Trophoblast cell (in vitro differentiated cells and primary cell): ENCODE data around the gene PACSIN3.
A peak's percentile ranks its signal among the peaks of the same experiment; 100 is the strongest.

ENCODE experiments used
- DNase-seq, 2 donors: peaks; one replicate each; pipeline ENCODE4 v3.0.0-alpha.2; 2016
- H2AFZ ChIP-seq: 2 replicates; pipeline ENCODE4 v1.6.1; 2013; ENCODE audit warnings: low read length, moderate library complexity, mild to moderate bottlenecking; ENCODE audit not compliant: insufficient read depth, poor library complexity
- H2AK5ac ChIP-seq: 2 replicates; pipeline ENCODE4 v1.6.1; 2013; ENCODE audit warnings: mild to moderate bottlenecking, low read length
- H2BK120ac ChIP-seq: 2 replicates; pipeline ENCODE4 v1.6.1; 2013; ENCODE audit warnings: low read length, mild to moderate bottlenecking, moderate library complexity; ENCODE audit not compliant: insufficient read depth, poor library complexity
- H2BK12ac ChIP-seq: 2 replicates; pipeline ENCODE4 v1.6.1; 2013; ENCODE audit warnings: mild to moderate bottlenecking, low read length, moderate library complexity
- H2BK5ac ChIP-seq: 2 replicates; pipeline ENCODE4 v1.6.1; 2013; ENCODE audit warnings: low read length, low read depth, moderate library complexity, mild to moderate bottlenecking; ENCODE audit not compliant: poor library complexity
- H3K14ac ChIP-seq: 2 replicates; pipeline ENCODE4 v1.6.1; 2013; ENCODE audit warnings: mild to moderate bottlenecking, low read length
- H3K18ac ChIP-seq: 2 replicates; pipeline ENCODE4 v1.6.1; 2013; ENCODE audit warnings: mild to moderate bottlenecking, low read length
- H3K23ac ChIP-seq: 2 replicates; pipeline ENCODE4 v1.6.1; 2013; ENCODE audit warnings: low read length
- H3K27ac ChIP-seq: 2 replicates; pipeline ENCODE4 v1.5.1; 2013; ENCODE audit warnings: low read depth, mild to moderate bottlenecking, inconsistent platforms, low read length, moderate library complexity
- H3K27me3 ChIP-seq: 2 replicates; pipeline ENCODE4 v1.6.1; 2013; ENCODE audit warnings: inconsistent platforms, mild to moderate bottlenecking, low read length, moderate library complexity; ENCODE audit not compliant: insufficient read depth
- H3K36me3 ChIP-seq, 2 experiments: 1 replicate in 1 of 2; 2 replicates in 1 of 2; pipeline ENCODE4 v1.6.1; 2013; ENCODE audit warnings: low read length in 2 of 2, mild to moderate bottlenecking in 2 of 2, moderate library complexity in 1 of 2; ENCODE audit not compliant: insufficient read depth in 2 of 2, control insufficient read depth in 1 of 2
- H3K4ac ChIP-seq: 2 replicates; pipeline ENCODE4 v1.6.1; 2013; ENCODE audit warnings: low read depth, mild to moderate bottlenecking, low read length, moderate library complexity
- H3K4me1 ChIP-seq, 2 experiments: 1 replicate in 1 of 2; 2 replicates in 1 of 2; pipeline ENCODE4 v1.6.1; 2013; ENCODE audit warnings: low read length in 2 of 2, mild to moderate bottlenecking in 2 of 2, moderate library complexity in 1 of 2; ENCODE audit not compliant: insufficient read depth in 2 of 2, control insufficient read depth in 1 of 2
- H3K4me2 ChIP-seq: 2 replicates; pipeline ENCODE4 v1.6.1; 2013; ENCODE audit warnings: inconsistent platforms, mild to moderate bottlenecking, low read length, moderate library complexity
- H3K4me3 ChIP-seq: 2 replicates; pipeline ENCODE4 v1.5.1; 2013; ENCODE audit warnings: mild to moderate bottlenecking, low read depth, low read length, inconsistent platforms
- H3K79me1 ChIP-seq: one replicate; pipeline ENCODE4 v1.6.1; 2013; ENCODE audit warnings: low read length
- H3K79me2 ChIP-seq: 2 replicates; pipeline ENCODE4 v1.6.1; 2013; ENCODE audit warnings: low read length, mild to moderate bottlenecking; ENCODE audit not compliant: control insufficient read depth, insufficient read depth, poor library complexity
- H3K9ac ChIP-seq: 2 replicates; pipeline ENCODE4 v1.6.1; 2013; ENCODE audit warnings: mild to moderate bottlenecking, low read length
- H3K9me3 ChIP-seq: 2 replicates; pipeline ENCODE4 v1.6.1; 2013; ENCODE audit warnings: low read depth, mild to moderate bottlenecking, control low read depth, inconsistent platforms, low read length; ENCODE audit not compliant: insufficient read depth
- H4K12ac ChIP-seq: 2 replicates; pipeline ENCODE4 v1.6.1; 2013; ENCODE audit warnings: low read depth, mild to moderate bottlenecking, low read length, moderate library complexity
- H4K8ac ChIP-seq: 2 replicates; pipeline ENCODE4 v1.6.1; 2013; ENCODE audit warnings: low read depth, mild to moderate bottlenecking, low read length, moderate library complexity
- H4K91ac ChIP-seq: one replicate; pipeline ENCODE4 v1.6.1; 2013; ENCODE audit warnings: low read depth, mild to moderate bottlenecking, low read length, moderate library complexity
- WGBS: extraction: QIAGEN DNeasy Blood & Tissue Kit; methylation state at CpG from one replicate; pipeline ENCODE4 v1.1.7; 2013; ENCODE audit warnings: missing lambda C conversion rate; ENCODE audit not compliant: insufficient read length, insufficient coverage; ENCODE audit errors: extremely low coverage; 5-methylcytosine and 5-hydroxymethylcytosine counted together

The PACSIN3 gene

GRCh38 chr11:47156333-47156732 is 29.9 kb downstream of the PACSIN3 start:
- Histone ChIP-seq H2AFZ (no peak overlapping the region), H3K23ac (no peak overlapping the region), H3K4me1 (no peaks in the 10 kb centered on the region), H2BK5ac (no peak overlapping the region), H3K9ac (no peak overlapping the region), H3K9me3 (no peaks in the 10 kb centered on the region), H2BK120ac (no peak overlapping the region), H3K79me1 (no peaks in the 10 kb centered on the region), H3K4ac (no peak overlapping the region), H3K27me3 (no peaks in the 10 kb centered on the region), H3K36me3 (peaks cover 0 to 14% of the 10 kb centered on the region in 2 experiments), H2AK5ac (no peak overlapping the region), H3K18ac (no peak overlapping the region), H3K4me3 (no peak overlapping the region), H4K91ac (no peak overlapping the region), H4K8ac (no peak overlapping the region), H3K4me2 (no peak overlapping the region), H2BK12ac (no peak overlapping the region), H4K12ac (no peak overlapping the region), H3K14ac (no peak overlapping the region), H3K79me2 (no peaks in the 10 kb centered on the region), H3K27ac (no peak overlapping the region)
- no CpG with 5 or more reads among the region's 6 CpGs for WGBS
- peak in 1 of 2 donors; percentile 25 for DNase-seq

- Histone ChIP-seq H2AK5ac (no peak overlapping the region), H3K9ac (no peak overlapping the region), H3K36me3 (peaks cover 0 to 14% of the 10 kb centered on the region in 2 experiments), H3K14ac (no peak overlapping the region), H3K79me2 (no peaks in the 10 kb centered on the region), H3K4me2 (no peak overlapping the region), H3K27ac (no peak overlapping the region), H3K23ac (no peak overlapping the region), H2BK5ac (no peak overlapping the region), H2BK120ac (no peak overlapping the region), H4K8ac (no peak overlapping the region), H3K4me1 (no peaks in the 10 kb centered on the region), H2AFZ (no peak overlapping the region), H3K79me1 (no peaks in the 10 kb centered on the region), H2BK12ac (no peak overlapping the region), H3K4ac (no peak overlapping the region), H4K12ac (no peak overlapping the region), H3K4me3 (no peak overlapping the region), H3K27me3 (no peaks in the 10 kb centered on the region), H3K18ac (no peak overlapping the region), H4K91ac (no peak overlapping the region), H3K9me3 (no peaks in the 10 kb centered on the region)
- DNase-seq = no peak
- no CpG with 5 or more reads among the region's 4 CpGs for WGBS
Observed at GRCh38 chr11:47155879-47156278, 30.4 kb downstream of the PACSIN3 start.

GRCh38 chr11:47154616-47155570 is 31.3 kb downstream of the PACSIN3 start:
- Histone ChIP-seq H4K8ac (no peak overlapping the region), H2BK5ac (no peak overlapping the region), H3K4me3 (no peak overlapping the region), H3K23ac (no peak overlapping the region), H4K12ac (no peak overlapping the region), H3K4me1 (no peaks in the 10 kb centered on the region), H2BK120ac (no peak overlapping the region), H3K27me3 (no peaks in the 10 kb centered on the region), H3K36me3 (peaks cover 0 to 14% of the 10 kb centered on the region in 2 experiments), H3K79me2 (no peaks in the 10 kb centered on the region), H2AFZ (no peak overlapping the region), H2AK5ac (no peak overlapping the region), H3K27ac (no peak overlapping the region), H3K4ac (no peak overlapping the region), H3K9ac (no peak overlapping the region), H3K9me3 (no peaks in the 10 kb centered on the region), H4K91ac (no peak overlapping the region), H3K4me2 (no peak overlapping the region), H3K79me1 (no peaks in the 10 kb centered on the region), H2BK12ac (no peak overlapping the region), H3K18ac (no peak overlapping the region), H3K14ac (no peak overlapping the region)
- no peak for DNase-seq
- 78% methylated on average over 1 of the region's 18 CpGs for WGBS

DNA sequence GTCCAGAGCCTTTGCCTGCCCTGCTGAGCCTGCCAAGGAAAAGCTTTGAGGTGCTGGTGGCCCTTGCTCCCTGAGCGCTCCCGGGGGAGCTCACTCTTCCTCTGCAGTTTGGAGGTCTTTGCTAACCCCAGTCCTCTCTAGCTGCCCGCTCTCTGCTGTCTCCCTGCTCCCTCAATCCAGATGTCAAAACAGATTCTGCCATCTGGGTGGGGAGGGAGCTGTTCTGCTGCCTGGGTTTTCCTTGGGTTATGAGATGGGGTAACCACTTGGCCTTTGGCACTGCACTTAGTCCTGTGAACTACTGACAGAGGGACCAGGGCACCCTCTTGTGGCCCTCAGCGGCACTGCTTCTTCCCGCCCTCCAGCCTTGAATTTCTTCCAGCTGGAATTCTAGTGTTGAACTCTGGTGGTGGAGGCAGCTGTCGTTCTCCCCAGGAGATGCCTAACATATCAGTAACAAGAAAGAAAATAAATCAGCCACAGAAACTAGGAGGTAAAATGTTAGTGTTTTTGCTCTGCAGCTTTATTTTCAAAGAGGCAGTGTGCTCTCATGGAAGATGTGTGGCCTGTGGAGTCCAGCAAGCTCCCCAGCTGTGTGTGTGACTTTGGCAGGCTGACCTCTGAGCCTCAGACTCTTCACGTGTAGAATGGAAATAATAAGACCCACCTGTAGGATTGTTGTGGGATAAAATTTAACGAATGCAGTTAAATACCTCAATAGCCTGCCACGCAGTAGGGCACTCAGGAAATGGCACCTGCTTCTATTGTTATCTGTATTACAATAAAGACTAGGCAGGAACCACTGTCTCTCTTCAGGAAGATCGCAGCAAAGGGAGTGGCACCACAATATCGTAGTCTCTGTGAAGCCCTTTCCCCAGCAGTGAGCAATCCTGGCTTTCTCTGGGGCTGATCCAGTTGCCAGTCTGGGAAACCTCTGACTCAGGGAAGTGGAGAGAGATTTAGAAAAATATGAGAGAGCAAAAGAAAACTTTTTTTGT is 33.0 kb downstream of the PACSIN3 start:
- H3K9me3 ChIP-seq = no peaks in the 10 kb centered on the region
- no peaks in the 10 kb centered on the region for H3K27me3 ChIP-seq
- no peak overlapping the region for H3K4ac ChIP-seq
- no peak overlapping the region for H3K18ac ChIP-seq
- H2BK12ac ChIP-seq = no peak overlapping the region
- no peak overlapping the region for H3K9ac ChIP-seq
- no peak overlapping the region for H3K23ac ChIP-seq
- H3K27ac ChIP-seq = no peak overlapping the region
- peak overlapping the region; percentile 43 for H4K12ac ChIP-seq
- H2AK5ac ChIP-seq = no peak overlapping the region
- no peaks in the 10 kb centered on the region for H3K79me2 ChIP-seq
- H3K79me1 ChIP-seq = no peaks in the 10 kb centered on the region
- peak; percentile 75 to 88 for DNase-seq
- H4K91ac ChIP-seq = no peak overlapping the region
- H3K4me3 ChIP-seq = no peak overlapping the region
- peaks cover 5 to 6% of the 10 kb centered on the region in 2 experiments for H3K4me1 ChIP-seq
- H4K8ac ChIP-seq = no peak overlapping the region
- no peak overlapping the region for H3K4me2 ChIP-seq
- H2BK5ac ChIP-seq = no peak overlapping the region
- H3K36me3 ChIP-seq = peaks cover 0 to 12% of the 10 kb centered on the region in 2 experiments
- no peak overlapping the region for H2BK120ac ChIP-seq
- no peak overlapping the region for H2AFZ ChIP-seq
- WGBS = no CpG with 5 or more reads among the region's 11 CpGs
- no peak overlapping the region for H3K14ac ChIP-seq
